ENCODE data around the gene SEM1.
"Not testable (repeated sequence)": the region's sequence is repeated elsewhere in the genome, so short reads cannot be mapped to it uniquely, and the experiment has no call there.

The SEM1 gene

GRCh38 chr7:96665689-96666088 lies 44.0 kb downstream of the SEM1 start:
- DNase-seq (ENCODE audit: low read depth in 2 of 3, low spot score in 2 of 3): no peak

GRCh38 chr7:96664793-96665192 lies 44.9 kb downstream of the SEM1 start:
- DNase-seq (ENCODE audit: low read depth in 2 of 3, low spot score in 2 of 3): no peak

GRCh38 chr7:96663871-96664445 lies 45.7 kb downstream of the SEM1 start:
- no peak for DNase-seq (ENCODE audit: low read depth in 2 of 3, low spot score in 2 of 3)

- DNase-seq (ENCODE audit: low read depth in 2 of 3, low spot score in 2 of 3): no peak
These were observed 46.2 kb downstream of the SEM1 start for GRCh38 chr7:96663457-96663856.

GRCh38 chr7:96662151-96662550 lies 47.5 kb downstream of the SEM1 start:
- DNase-seq (ENCODE audit: low read depth in 2 of 3, low spot score in 2 of 3): not testable (repeated sequence)

GRCh38 chr7:96658022-96658412 lies 51.6 kb downstream of the SEM1 start:
- no peak for DNase-seq (ENCODE audit: low read depth in 2 of 3, low spot score in 2 of 3)

- no peak for DNase-seq (ENCODE audit: low read depth in 2 of 3, low spot score in 2 of 3)
These were observed 52.2 kb downstream of the SEM1 start for GRCh38 chr7:96657347-96658021.

- no peak for DNase-seq (ENCODE audit: low read depth in 2 of 3, low spot score in 2 of 3)
These were observed 53.7 kb downstream of the SEM1 start for GRCh38 chr7:96655956-96656355.

- no peak for DNase-seq (ENCODE audit: low read depth in 2 of 3, low spot score in 2 of 3)
These were observed 54.9 kb downstream of the SEM1 start for GRCh38 chr7:96654630-96655188.

GRCh38 chr7:96649981-96650380 lies 59.7 kb downstream of the SEM1 start:
- DNase-seq (ENCODE audit: low read depth in 2 of 3, low spot score in 2 of 3): no peak

- no peak for DNase-seq (ENCODE audit: low read depth in 2 of 3, low spot score in 2 of 3)
These were observed 60.9 kb downstream of the SEM1 start for GRCh38 chr7:96648784-96649183.

GRCh38 chr7:96647733-96648132 lies 61.9 kb downstream of the SEM1 start:
- DNase-seq (ENCODE audit: low read depth in 2 of 3, low spot score in 2 of 3): no peak

- DNase-seq (ENCODE audit: low read depth in 2 of 3, low spot score in 2 of 3): no peak
These were observed 64.6 kb downstream of the SEM1 start for GRCh38 chr7:96645084-96645483.

GRCh38 chr7:96643436-96643835 lies 66.2 kb downstream of the SEM1 start:
- not testable (repeated sequence) for DNase-seq (ENCODE audit: low read depth in 2 of 3, low spot score in 2 of 3)

- no peak for DNase-seq (ENCODE audit: low read depth in 2 of 3, low spot score in 2 of 3)
These were observed 69.6 kb downstream of the SEM1 start for GRCh38 chr7:96640054-96640453.

Data from activated CD8-positive, alpha-beta memory T cell treated with anti-CD3 and anti-CD28 coated beads for 48 hours (primary cell).